ENCODE results near the gene SLC9A3. TPM values are rescaled to one million over a fixed set of nuclear protein-coding genes. Genes with fewer than 3 reads are reported as not detected.

SLC9A3 gene
- total RNA-seq, 1 experiment from 2014 or later, result 1.5 TPM

- Histone ChIP-seq H3K4me1 (ENCODE audit: control insufficient read depth in 1 of 2, insufficient read depth in 2 of 2, low read length in 2 of 2) (no peaks in the 10 kb centered on the region), H3K4me2 (ENCODE audit: low read length) (no peak overlapping the region), H2AFZ (ENCODE audit: low read depth, low read length, poor library complexity, severe bottlenecking) (no peak overlapping the region), H3K4me3 (replicated peaks in 1 of 2; ENCODE audit: low read depth in 1 of 2, low read length in 2 of 2) (no peak overlapping the region), H3K9me2 (ENCODE audit: insufficient read depth) (no peaks in the 10 kb centered on the region), H3K79me2 (ENCODE audit: insufficient read depth, low read length) (no peaks in the 10 kb centered on the region), H3K27me3 (ENCODE audit: insufficient read depth, low read length) (peaks cover 6% of the 10 kb centered on the region; the same call in 1 of the 2 replicates), H3K36me3 (ENCODE audit: control insufficient read depth in 1 of 2, insufficient read depth in 2 of 2, low read length in 2 of 2) (no peaks in the 10 kb centered on the region), H4K20me1 (ENCODE audit: insufficient read depth) (no peaks in the 10 kb centered on the region), H3K9ac (ENCODE audit: low read length) (no peak overlapping the region), H3K9me3 (ENCODE audit: control insufficient read depth in 1 of 2, insufficient read depth in 1 of 2, low read depth in 1 of 2, low read length in 2 of 2) (no peaks in the 10 kb centered on the region), H3K27ac (ENCODE audit: low read depth, low read length) (no peak overlapping the region)
- BruUV-seq (replicated peaks), result no TSS peak
- intact Hi-C loops (cut with micrococcal nuclease), result no loop called here
- TF ChIP-seq EZH2 (IDR thresholded peaks at IDR 0.05) (no peak), SIN3A (IDR thresholded peaks at IDR 0.05; ENCODE audit: low read depth) (no peak), POLR2A (IDR thresholded peaks at IDR 0.05; ENCODE audit: borderline replicate concordance, extremely low read depth, insufficient read depth, insufficient read length) (no peak), POLR2AphosphoS5 (IDR thresholded peaks at IDR 0.05; ENCODE audit: low read depth, low read length) (no peak), ATF3 (IDR thresholded peaks at IDR 0.05) (no peak), SP1 (IDR thresholded peaks at IDR 0.05; ENCODE audit: low read depth) (no peak), ZNF274 (IDR thresholded peaks at IDR 0.05; ENCODE audit: low read depth, low read length) (no peak), CBX3 (IDR thresholded peaks at IDR 0.05; ENCODE audit: low read depth) (no peak), SRF (IDR thresholded peaks at IDR 0.05; ENCODE audit: low read depth) (no peak), TCF7L2 (IDR thresholded peaks at IDR 0.05; ENCODE audit: borderline replicate concordance, extremely low read depth, insufficient read depth, insufficient read length) (no peak), YY1 (IDR thresholded peaks at IDR 0.05; ENCODE audit: extremely low read depth, insufficient replicate concordance, low read depth, low read length) (no peak), CTCF (IDR thresholded peaks at IDR 0.05 in 2 of 3, conservative IDR thresholded peaks at IDR 0.05 in 1 of 3; ENCODE audit: borderline replicate concordance in 1 of 3, insufficient read depth in 1 of 3, low read depth in 2 of 3, low read length in 2 of 3) (no peak)
- TF ChIP-seq, protein P1, sequence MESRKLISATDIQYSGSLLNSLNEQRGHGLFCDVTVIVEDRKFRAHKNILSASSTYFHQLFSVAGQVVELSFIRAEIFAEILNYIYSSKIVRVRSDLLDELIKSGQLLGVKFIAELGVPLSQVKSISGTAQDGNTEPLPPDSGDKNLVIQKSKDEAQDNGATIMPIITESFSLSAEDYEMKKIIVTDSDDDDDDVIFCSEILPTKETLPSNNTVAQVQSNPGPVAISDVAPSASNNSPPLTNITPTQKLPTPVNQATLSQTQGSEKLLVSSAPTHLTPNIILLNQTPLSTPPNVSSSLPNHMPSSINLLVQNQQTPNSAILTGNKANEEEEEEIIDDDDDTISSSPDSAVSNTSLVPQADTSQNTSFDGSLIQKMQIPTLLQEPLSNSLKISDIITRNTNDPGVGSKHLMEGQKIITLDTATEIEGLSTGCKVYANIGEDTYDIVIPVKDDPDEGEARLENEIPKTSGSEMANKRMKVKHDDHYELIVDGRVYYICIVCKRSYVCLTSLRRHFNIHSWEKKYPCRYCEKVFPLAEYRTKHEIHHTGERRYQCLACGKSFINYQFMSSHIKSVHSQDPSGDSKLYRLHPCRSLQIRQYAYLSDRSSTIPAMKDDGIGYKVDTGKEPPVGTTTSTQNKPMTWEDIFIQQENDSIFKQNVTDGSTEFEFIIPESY (IDR thresholded peaks at IDR 0.05; ENCODE audit: extremely low read depth, insufficient replicate concordance, low read length), result no peak
- CTCF ChIA-PET, result no interaction called here
- no peak for ATAC-seq
- RAD21 ChIA-PET (ENCODE audit: low non-redundant PET in 1 of 2, low total read pairs in 2 of 2, uncharacterized antibody in 2 of 2, unreplicated experiment in 2 of 2), result no interaction called here
- no peak for DNase-seq (ENCODE audit: low read depth, low spot score)
- POLR2A ChIA-PET, result no interaction called here
Measured at GRCh38 chr5:524973-525761, 918 bp upstream of the SLC9A3 start.
